ENCODE measurements around the gene EPB41. TPM values are rescaled to one million over a fixed set of nuclear protein-coding genes. Genes with fewer than 3 reads are reported as not detected.

The EPB41 gene
- total and polyA plus RNA-seq, 9 of the 15 experiments (the other 6 are each of a cell fraction or from before 2014, with no cell fraction given) = 3.7 to 213 (median 141) TPM

DNA sequence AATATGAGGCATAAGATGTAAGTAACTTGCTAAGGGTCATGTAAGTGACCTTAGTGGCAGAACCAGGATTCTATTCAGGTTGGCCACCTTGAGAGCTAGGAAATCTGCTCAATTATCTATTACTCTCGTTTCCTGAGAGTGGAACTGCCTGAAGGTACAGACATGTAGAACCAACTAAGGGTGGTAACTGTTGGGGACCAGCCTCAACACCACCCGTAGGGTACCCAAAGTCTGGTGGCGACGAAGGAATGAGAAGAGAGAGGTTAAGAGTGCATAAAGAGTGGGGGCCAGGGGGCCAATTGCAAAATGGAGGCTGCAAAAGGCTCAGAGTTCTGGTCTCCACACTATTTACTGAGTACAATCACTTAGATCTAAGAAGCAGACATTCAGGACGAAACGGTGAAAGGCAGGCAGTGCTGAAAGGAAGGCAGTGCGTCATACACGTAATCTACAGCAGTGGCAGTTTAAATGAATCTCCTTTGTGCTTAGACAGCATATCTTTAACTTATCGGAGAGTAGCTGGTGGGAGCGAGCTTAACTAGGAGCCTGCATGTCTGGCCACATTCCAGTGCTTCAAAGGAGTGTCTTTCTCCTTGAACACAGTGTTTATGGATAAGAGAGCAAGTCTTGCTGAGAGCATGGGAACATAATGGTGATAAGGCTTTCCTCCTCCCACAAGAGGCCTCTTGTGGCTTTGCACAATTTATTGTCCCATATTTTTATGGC is 242.3 kb downstream of the EPB41 start (continued):
- 0 out of 2 replicates have a peak, but pooled peaks have one; percentile 40 for TF ChIP-seq ZNF431 (CRISPR knock-in tag; IDR thresholded peaks at IDR 0.05)
- TF ChIP-seq SIX5 (IDR thresholded peaks at IDR 0.05; ENCODE audit: borderline replicate concordance in 1 of 2, insufficient read depth in 1 of 2, low read depth in 1 of 2, low read length in 2 of 2) = no peak
- peak; percentile 95 for TF ChIP-seq JUND (IDR thresholded peaks at IDR 0.05; ENCODE audit: borderline replicate concordance, low read depth, low read length)
- TF ChIP-seq JUND (tag; IDR thresholded peaks at IDR 0.05; ENCODE audit: borderline replicate concordance, low read depth, low read length) = peak; percentile 91; the same call in 2 of the 3 replicates
- no peak for TF ChIP-seq HMG20B (CRISPR knock-in tag; IDR thresholded peaks at IDR 0.05)
- TF ChIP-seq ZC3H4 (CRISPR knock-in tag; IDR thresholded peaks at IDR 0.05; ENCODE audit: borderline replicate concordance) = no peak
- peak; percentile 98 for TF ChIP-seq NFIC (IDR thresholded peaks at IDR 0.05)
- TF ChIP-seq RBM22 (IDR thresholded peaks at IDR 0.05; ENCODE audit: low read depth, low read length, poor library complexity, severe bottlenecking) = no peak
- no peak for TF ChIP-seq ZNF354B (CRISPR knock-in tag; IDR thresholded peaks at IDR 0.05)
- no peak for TF ChIP-seq PCBP1 (IDR thresholded peaks at IDR 0.05; ENCODE audit: low read depth, low read length, poor library complexity, severe bottlenecking)
- TF ChIP-seq CBX8 (IDR thresholded peaks at IDR 0.05; ENCODE audit: borderline replicate concordance, extremely low read depth, low read depth, low read length, poor library complexity, severe bottlenecking) = no peak
- TF ChIP-seq, protein P1, sequence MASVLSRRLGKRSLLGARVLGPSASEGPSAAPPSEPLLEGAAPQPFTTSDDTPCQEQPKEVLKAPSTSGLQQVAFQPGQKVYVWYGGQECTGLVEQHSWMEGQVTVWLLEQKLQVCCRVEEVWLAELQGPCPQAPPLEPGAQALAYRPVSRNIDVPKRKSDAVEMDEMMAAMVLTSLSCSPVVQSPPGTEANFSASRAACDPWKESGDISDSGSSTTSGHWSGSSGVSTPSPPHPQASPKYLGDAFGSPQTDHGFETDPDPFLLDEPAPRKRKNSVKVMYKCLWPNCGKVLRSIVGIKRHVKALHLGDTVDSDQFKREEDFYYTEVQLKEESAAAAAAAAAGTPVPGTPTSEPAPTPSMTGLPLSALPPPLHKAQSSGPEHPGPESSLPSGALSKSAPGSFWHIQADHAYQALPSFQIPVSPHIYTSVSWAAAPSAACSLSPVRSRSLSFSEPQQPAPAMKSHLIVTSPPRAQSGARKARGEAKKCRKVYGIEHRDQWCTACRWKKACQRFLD (CRISPR knock-in tag; IDR thresholded peaks at IDR 0.05) = peak; percentile 92; the same call in 1 of the 2 replicates
- TF ChIP-seq ADNP (tag; IDR thresholded peaks at IDR 0.05) = peak; percentile 84
- peak; percentile 83; the same call in 1 of the 2 replicates for TF ChIP-seq ESRRA (IDR thresholded peaks at IDR 0.05; ENCODE audit: borderline replicate concordance, low read depth)
- TF ChIP-seq, protein P2, sequence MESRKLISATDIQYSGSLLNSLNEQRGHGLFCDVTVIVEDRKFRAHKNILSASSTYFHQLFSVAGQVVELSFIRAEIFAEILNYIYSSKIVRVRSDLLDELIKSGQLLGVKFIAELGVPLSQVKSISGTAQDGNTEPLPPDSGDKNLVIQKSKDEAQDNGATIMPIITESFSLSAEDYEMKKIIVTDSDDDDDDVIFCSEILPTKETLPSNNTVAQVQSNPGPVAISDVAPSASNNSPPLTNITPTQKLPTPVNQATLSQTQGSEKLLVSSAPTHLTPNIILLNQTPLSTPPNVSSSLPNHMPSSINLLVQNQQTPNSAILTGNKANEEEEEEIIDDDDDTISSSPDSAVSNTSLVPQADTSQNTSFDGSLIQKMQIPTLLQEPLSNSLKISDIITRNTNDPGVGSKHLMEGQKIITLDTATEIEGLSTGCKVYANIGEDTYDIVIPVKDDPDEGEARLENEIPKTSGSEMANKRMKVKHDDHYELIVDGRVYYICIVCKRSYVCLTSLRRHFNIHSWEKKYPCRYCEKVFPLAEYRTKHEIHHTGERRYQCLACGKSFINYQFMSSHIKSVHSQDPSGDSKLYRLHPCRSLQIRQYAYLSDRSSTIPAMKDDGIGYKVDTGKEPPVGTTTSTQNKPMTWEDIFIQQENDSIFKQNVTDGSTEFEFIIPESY (CRISPR knock-in tag; IDR thresholded peaks at IDR 0.05) = peak; percentile 65; the same call in 1 of the 2 replicates
- no peak for TF ChIP-seq FUS (optimal IDR thresholded peaks at IDR 0.05; ENCODE audit: low read depth, low read length)
- 0 out of 2 replicates have a peak, but pooled peaks have one; percentile 17 for TF ChIP-seq RB1 (IDR thresholded peaks at IDR 0.05; ENCODE audit: low read depth)
- peak; percentile 77; the same call in 1 of the 2 replicates for TF ChIP-seq ZNF175 (CRISPR knock-in tag; IDR thresholded peaks at IDR 0.05; ENCODE audit: low read depth)
- TF ChIP-seq, protein P3, sequence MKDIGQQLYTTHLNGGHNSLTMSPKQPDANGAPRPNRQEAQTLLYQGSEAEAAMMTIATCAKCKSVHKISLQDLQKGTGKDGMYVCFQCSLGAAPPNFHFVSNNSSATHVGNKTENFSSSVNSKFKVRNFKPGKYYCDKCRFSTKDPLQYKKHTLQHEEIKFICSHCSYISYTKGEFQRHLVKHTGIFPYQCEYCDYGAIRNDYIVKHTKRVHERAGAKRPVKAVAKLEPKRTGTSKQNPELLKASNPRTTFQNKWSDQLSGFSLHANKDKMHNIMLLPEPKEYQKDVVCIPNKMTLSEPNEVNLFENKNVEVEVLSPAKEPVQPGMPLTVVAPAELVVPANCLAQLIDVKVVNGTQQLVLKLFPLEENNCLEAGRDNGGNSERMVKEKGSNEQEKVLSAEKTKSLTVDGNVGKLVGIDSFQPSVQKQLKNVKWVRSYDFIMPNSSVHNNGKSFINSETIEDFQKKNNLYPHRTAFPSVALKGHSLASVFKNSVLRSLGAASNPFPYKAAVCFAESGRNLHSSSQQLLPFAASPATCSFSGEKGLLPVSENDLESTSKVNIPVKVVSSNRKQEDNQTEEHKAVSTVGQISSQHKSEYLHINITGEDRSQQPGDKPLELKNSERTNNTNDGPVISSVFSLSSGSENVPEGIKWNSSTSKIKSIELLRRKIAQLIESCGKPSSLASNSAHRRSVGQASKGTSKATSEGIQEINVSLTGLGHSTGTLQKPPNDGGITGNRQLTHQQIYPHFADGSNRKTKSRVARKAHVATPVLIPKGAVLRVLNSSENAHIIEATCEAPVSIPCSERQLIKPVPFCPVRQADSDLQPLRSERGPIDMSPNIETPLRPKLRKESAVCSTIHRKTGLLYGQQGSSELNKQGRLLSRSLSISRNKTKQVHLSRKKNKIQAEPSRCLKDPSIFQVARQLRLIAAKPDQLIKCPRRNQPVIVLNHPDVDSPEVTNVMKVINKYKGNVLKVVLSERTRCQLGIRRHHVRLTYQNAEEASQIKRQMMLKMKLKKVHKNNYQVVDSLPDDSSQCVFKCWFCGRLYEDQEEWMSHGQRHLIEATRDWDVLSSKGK (CRISPR knock-in tag; IDR thresholded peaks at IDR 0.05) = no peak
- TF ChIP-seq GABPB1 (CRISPR knock-in tag; IDR thresholded peaks at IDR 0.05) = 0 out of 2 replicates have a peak, but pooled peaks have one; percentile 21
